Lung (tissue), 12 donors: ENCODE measurements around the gene BRD7. TPM values are rescaled to one million over a fixed set of nuclear protein-coding genes. Genes with fewer than 3 reads are reported as not detected.

Experiments used
- ATAC-seq: fragments of 200-7000 bp; cut with Tn5 transposase; one replicate; pipeline ENCODE4 v1.9.1; 2020; ENCODE audit warnings: moderate number of reproducible peaks; ENCODE audit not compliant: insufficient read depth, low FRiP score
- DNase-seq, 3 donors: peaks; one replicate each; pipeline ENCODE4 v3.0.0-alpha.2; 2013 to 2017
- H3K27ac ChIP-seq, 2 donors: one replicate each; pipeline ENCODE4 v1.5.1; 2013; ENCODE audit warnings: mild to moderate bottlenecking in 2 of 2, moderate library complexity in 2 of 2, control low read depth in 1 of 2, inconsistent platforms in 1 of 2, low read depth in 1 of 2, low read length in 1 of 2
- H3K27me3 ChIP-seq, 3 donors: one replicate each; pipeline ENCODE4 v1.5.1; 2013; ENCODE audit warnings: low read length in 2 of 3; ENCODE audit not compliant: control insufficient read depth in 3 of 3, insufficient read depth in 3 of 3
- H3K36me3 ChIP-seq, 4 donors: one replicate each; pipeline ENCODE4 v1.5.1; 2013; ENCODE audit warnings: low read length in 4 of 4, mild to moderate bottlenecking in 1 of 4, moderate library complexity in 1 of 4; ENCODE audit not compliant: control insufficient read depth in 4 of 4, insufficient read depth in 4 of 4
- H3K4me1 ChIP-seq, 5 donors: one replicate each; pipeline ENCODE4 v1.5.1; 2013; ENCODE audit warnings: low read length in 5 of 5, mild to moderate bottlenecking in 2 of 5, moderate library complexity in 1 of 5; ENCODE audit not compliant: control insufficient read depth in 5 of 5, insufficient read depth in 5 of 5
- H3K4me3 ChIP-seq: one replicate; pipeline ENCODE4 v1.5.1; 2013; ENCODE audit warnings: mild to moderate bottlenecking, control low read depth, moderate library complexity
- H3K9ac ChIP-seq, 2 donors: one replicate each; pipeline ENCODE4 v1.5.1; 2013; ENCODE audit warnings: low read length in 2 of 2, control low read depth in 1 of 2; ENCODE audit not compliant: insufficient read depth in 1 of 2
- H3K9me3 ChIP-seq, 4 donors: one replicate each; pipeline ENCODE4 v1.5.1; 2013; ENCODE audit warnings: low read length in 3 of 4, mild to moderate bottlenecking in 1 of 4, moderate library complexity in 1 of 4; ENCODE audit not compliant: control insufficient read depth in 4 of 4, insufficient read depth in 3 of 4
- CTCF ChIP-seq: IDR thresholded peaks from 2 replicates; pipeline ENCODE4 v1.5.1; 2012; ENCODE audit warnings: mild to moderate bottlenecking; ENCODE audit errors: control extremely low read depth, extremely low read depth
- WGBS, 2 donors: extraction: QIAGEN DNeasy Blood & Tissue Kit; methylation state at CpG; one replicate each; pipeline ENCODE4 v1.1.7; 2013; 5-methylcytosine and 5-hydroxymethylcytosine counted together
- polyA plus RNA-seq, 2 donors: library from polyadenylated mRNA; stranded (reverse); fragments of 200-250 nt; gene quantifications; one replicate each; pipeline ENCODE4 v1.2.1, GENCODE V29; 2013
- total RNA-seq, 2 donors: library from RNA; depleted of rRNA in 1 of 2; stranded (reverse); fragments of >200 nt in 1 of 2; gene quantifications; one replicate each; pipeline ENCODE4 v1.2.1, GENCODE V29; 2014 to 2021
- donor health status: control.
- donor health status: control.
- donor health status: Bipolar disorder and iron deficiency.
- donor health status: healthy.
- donor health status: DM: yes; HTN: yes; CAD: no.

The BRD7 gene
- total and polyA plus RNA-seq, 4 donors: 33.9 to 54.6 (median 53.5) TPM

GRCh38 chr16:50288026-50288425 lies 80.8 kb downstream of the BRD7 start:
- no peak for DNase-seq
- H3K9ac ChIP-seq: no peak overlapping the region
- ATAC-seq: no peak
- peaks cover 0 to 4% (median 0%) of the 10 kb centered on the region in 4 donors for H3K9me3 ChIP-seq
- no peak overlapping the region for H3K4me3 ChIP-seq
- no peaks in the 10 kb centered on the region for H3K27me3 ChIP-seq
- 79 to 82% methylated on average over 17 of the region's 17 CpGs for WGBS, 2 donors
- no peak overlapping the region for H3K27ac ChIP-seq
- peaks cover 0 to 13% (median 0%) of the 10 kb centered on the region in 5 donors for H3K4me1 ChIP-seq
- no peak for TF ChIP-seq CTCF
- peaks cover 0 to 8% (median 2%) of the 10 kb centered on the region in 4 donors for H3K36me3 ChIP-seq

GRCh38 chr16:50286681-50287080 lies 82.1 kb downstream of the BRD7 start:
- no peak overlapping the region for H3K4me3 ChIP-seq
- H3K9ac ChIP-seq: no peak overlapping the region
- ATAC-seq: no peak
- peaks cover 0 to 5% (median 2%) of the 10 kb centered on the region in 4 donors for H3K36me3 ChIP-seq
- peaks cover 0 to 16% (median 7%) of the 10 kb centered on the region in 5 donors for H3K4me1 ChIP-seq
- H3K27me3 ChIP-seq: no peaks in the 10 kb centered on the region
- peaks cover 0 to 4% (median 0%) of the 10 kb centered on the region in 4 donors for H3K9me3 ChIP-seq
- no peak overlapping the region for H3K27ac ChIP-seq
- no peak for DNase-seq
- TF ChIP-seq CTCF: no peak
- WGBS, 2 donors: 97 to 99% methylated on average over 3 of the region's 3 CpGs

GRCh38 chr16:50285406-50286003 lies 83.3 kb downstream of the BRD7 start:
- Histone ChIP-seq H3K4me3 (no peak overlapping the region), H3K36me3 (peaks cover 0 to 5% (median 2%) of the 10 kb centered on the region in 4 donors), H3K9ac (no peak overlapping the region), H3K9me3 (peaks cover 0 to 4% (median 0%) of the 10 kb centered on the region in 4 donors), H3K27ac (peak overlapping the region in 1 of 2 donors; percentile 22), H3K27me3 (no peaks in the 10 kb centered on the region), H3K4me1 (peaks cover 0 to 19% (median 9%) of the 10 kb centered on the region in 5 donors)
- WGBS, 2 donors: 63 to 76% methylated on average over 4 to 5 of the region's 5 CpGs
- ATAC-seq (no peak), DNase-seq (no peak)
- TF ChIP-seq CTCF: no peak
